HepG2 (cell line): ENCODE measurements around the gene STRADB. TPM values are rescaled to one million over a fixed set of nuclear protein-coding genes. Genes with fewer than 3 reads are reported as not detected.

Source experiments
- ARID3A ChIP-seq: IDR thresholded peaks from 2 replicates; pipeline ENCODE4 v1.6.1; 2012; ENCODE audit warnings: low read depth, low read length, improper control_type of control experiment
- GTF3A ChIP-seq: sonication (generic); formaldehyde crosslinking; conservative IDR thresholded peaks from 2 replicates; pipeline ENCODE4 v1.4.0; 2020; ENCODE audit warnings: mild to moderate bottlenecking, missing genetic modification reagents
- ISX ChIP-seq: sonication (generic); formaldehyde crosslinking; conservative IDR thresholded peaks from 2 replicates; pipeline ENCODE4 v1.5.0; 2020; ENCODE audit warnings: missing genetic modification reagents
- KDM3A ChIP-seq: IDR thresholded peaks from 2 replicates; pipeline ENCODE4 v1.6.1; 2018; ENCODE audit warnings: low read depth, missing compliant biosample characterization
- KLF13 ChIP-seq: sonication (generic); formaldehyde crosslinking; IDR thresholded peaks from 2 replicates; pipeline ENCODE4 v1.4.0; 2020; ENCODE audit warnings: mild to moderate bottlenecking, missing genetic modification reagents
- NR2F6 ChIP-seq, 2 experiments: IDR thresholded peaks; 2 replicates each; pipeline ENCODE4 v1.6.1; 2016; ENCODE audit warnings: antibody characterized with exemption in 1 of 2, mild to moderate bottlenecking in 1 of 2
- PTBP1 ChIP-seq: fragments of 200-400 bp; formaldehyde crosslinking; IDR thresholded peaks from 2 replicates; pipeline ENCODE4 v1.6.1; 2018; ENCODE audit warnings: low read length, low read depth; ENCODE audit not compliant: poor library complexity, severe bottlenecking
- RORA ChIP-seq: sonication (generic); formaldehyde crosslinking; IDR thresholded peaks from 2 replicates; pipeline ENCODE4 v1.5.0; 2020; ENCODE audit warnings: mild to moderate bottlenecking, missing genetic modification reagents, moderate library complexity
- SMC3 ChIP-seq: IDR thresholded peaks from 2 replicates; pipeline ENCODE4 v1.6.1; 2011; ENCODE audit warnings: low read length, improper control_type of control experiment
- TMF1 ChIP-seq: sonication (generic); formaldehyde crosslinking; IDR thresholded peaks from 2 replicates; pipeline ENCODE4 v1.8.1; 2022; ENCODE audit warnings: low read depth, missing genetic modification reagents
- ZBTB25 ChIP-seq: IDR thresholded peaks from 2 replicates; pipeline ENCODE4 v1.6.1; 2018; ENCODE audit warnings: missing genetic modification reagents
- ZBTB37 ChIP-seq: sonication (generic); formaldehyde crosslinking; IDR thresholded peaks from 2 replicates; pipeline ENCODE4 v1.4.0; 2020; ENCODE audit warnings: mild to moderate bottlenecking, missing genetic modification reagents
- ZBTB4 ChIP-seq: sonication (generic); formaldehyde crosslinking; IDR thresholded peaks from 2 replicates; pipeline ENCODE4 v1.4.0; 2020; ENCODE audit warnings: missing genetic modification reagents, mild to moderate bottlenecking, borderline replicate concordance
- ZNF230 ChIP-seq: sonication (generic); formaldehyde crosslinking; IDR thresholded peaks from 2 replicates; pipeline ENCODE4 v1.4.0; 2020; ENCODE audit warnings: mild to moderate bottlenecking, missing genetic modification reagents
- ZNF275 ChIP-seq: sonication (generic); formaldehyde crosslinking; IDR thresholded peaks from 2 replicates; pipeline ENCODE4 v1.8.0; 2022; ENCODE audit warnings: missing genetic modification reagents, mild to moderate bottlenecking, inconsistent platforms, borderline replicate concordance
- ZNF431 ChIP-seq: sonication (generic); formaldehyde crosslinking; IDR thresholded peaks from 2 replicates; pipeline ENCODE4 v1.9.0; 2022; ENCODE audit warnings: missing genetic modification reagents, low read depth, mild to moderate bottlenecking, borderline replicate concordance
- ZNF768 ChIP-seq: sonication (generic); formaldehyde crosslinking; IDR thresholded peaks from 2 replicates; pipeline ENCODE4 v1.4.0; 2020; ENCODE audit warnings: missing genetic modification reagents
- ZNF800 ChIP-seq: sonication (generic); formaldehyde crosslinking; IDR thresholded peaks from 2 replicates; pipeline ENCODE4 v1.4.0; 2020; ENCODE audit warnings: missing genetic modification reagents
- polyA plus RNA-seq, 8 experiments: library from polyadenylated mRNA; depleted of rRNA in 3 of 8; stranded (reverse) in 7 of 8; unstranded in 1 of 8; fragments of >200 nt; fragmentation: Illumina TruSeq in 4 of 8; extraction: Trizol in 4 of 8; gene quantifications; 2 replicates each; pipeline versions ENCODE4 v1.2.1 to v1.2.3, GENCODE V29; 2011 to 2016; ENCODE audit warnings: low read depth in 4 of 8, missing spikeins in 1 of 8, mixed read lengths in 1 of 8; ENCODE audit not compliant: insufficient read depth in 1 of 8
- total RNA-seq, 5 experiments: library from RNA; depleted of rRNA; stranded (reverse); fragments of >200 nt; fragmentation: Illumina TruSeq; extraction: Trizol; gene quantifications; 2 replicates each; pipeline ENCODE4 v1.2.3, GENCODE V29; 2016; ENCODE audit warnings: low read depth in 1 of 5

Gene STRADB
- total and polyA plus RNA-seq, 2 of the 13 experiments (the other 11 are each of a cell fraction or from before 2014, with no cell fraction given) = 34.1 to 66.6 TPM

GRCh38 chr2:201452058-201452921 lies 750 bp downstream of the STRADB start (continued):
- TF ChIP-seq ZNF800 (CRISPR knock-in tag) (no peak), ARID3A (no peak), SMC3 (no peak), ZNF768 (CRISPR knock-in tag) (peak; percentile 75), ZNF275 (no peak), ISX (CRISPR knock-in tag) (no peak), ZBTB25 (CRISPR knock-in tag) (no peak), KDM3A (CRISPR knock-in tag) (no peak), GTF3A (CRISPR knock-in tag) (no peak), ZBTB4 (CRISPR knock-in tag) (no peak), PTBP1 (no peak), TMF1 (CRISPR knock-in tag) (no peak), NR2F6 (IDR thresholded peaks at IDR 0.05) (no peak), NR2F6 (CRISPR knock-in tag; IDR thresholded peaks at IDR 0.05) (no peak), ZNF230 (CRISPR knock-in tag) (no peak), RORA (no peak), KLF13 (CRISPR knock-in tag) (no peak), ZNF431 (0 out of 2 replicates have a peak, but pooled peaks have one; percentile 29), ZBTB37 (CRISPR knock-in tag) (no peak)
